Liver (tissue), 3 donors: ENCODE results near the gene BCAT1.

Experiments used
- CTCF ChIP-seq: fragments of 150-350 bp; IDR thresholded peaks from 2 replicates; pipeline ENCODE4 v1.5.1; 2017; ENCODE audit warnings: improper control_type of control experiment, low read depth, low read length; ENCODE audit not compliant: missing input control
- EGR1 ChIP-seq, 2 donors: IDR thresholded peaks; 2 replicates each; pipeline ENCODE4 v1.6.1; 2016 to 2018; ENCODE audit warnings: antibody characterized with exemption in 2 of 2, low read depth in 2 of 2
- GABPA ChIP-seq, 2 donors: IDR thresholded peaks in 1 of 2; conservative IDR thresholded peaks in 1 of 2; 2 replicates each; pipeline ENCODE4 v1.6.1; 2016; ENCODE audit warnings: antibody characterized with exemption in 2 of 2, mild to moderate bottlenecking in 1 of 2, moderate library complexity in 1 of 2
- MAX ChIP-seq: IDR thresholded peaks from 2 replicates; pipeline ENCODE4 v1.6.1; 2016; ENCODE audit warnings: antibody characterized with exemption
- REST ChIP-seq: IDR thresholded peaks from 2 replicates; pipeline ENCODE4 v1.6.1; 2016; ENCODE audit warnings: antibody characterized with exemption, mild to moderate bottlenecking
- YY1 ChIP-seq: IDR thresholded peaks from 2 replicates; pipeline ENCODE4 v1.6.1; 2016; ENCODE audit warnings: antibody characterized with exemption, mild to moderate bottlenecking
- donor health status: healthy.
- donor health status: healthy.

DNA sequence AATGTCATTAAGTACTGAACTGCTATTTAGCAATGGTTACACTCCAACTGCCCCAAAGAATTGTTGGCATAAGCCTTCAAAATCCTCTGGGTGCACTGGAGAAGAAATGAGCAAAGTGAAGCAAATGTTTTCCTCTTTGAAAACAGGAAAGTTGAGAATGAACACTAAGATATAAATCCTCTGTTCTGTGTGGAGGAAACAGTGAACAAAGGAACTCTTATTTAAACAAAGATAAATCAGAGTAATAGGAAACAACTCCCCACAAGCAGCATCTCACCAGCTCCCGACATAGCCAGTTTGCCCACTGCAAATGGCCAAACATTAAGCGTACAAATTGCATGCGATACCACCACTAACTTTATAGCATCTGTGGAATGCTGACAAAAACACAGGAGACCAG lies 54.0 kb downstream of the BCAT1 start:
- no peak for TF ChIP-seq CTCF
- TF ChIP-seq MAX: no peak
- no peak for TF ChIP-seq EGR1 (IDR thresholded peaks at IDR 0.05; ENCODE audit: low read depth in 2 of 2)
- no peak for TF ChIP-seq GABPA (IDR thresholded peaks at IDR 0.05 in 1 of 2, conservative IDR thresholded peaks at IDR 0.05 in 1 of 2)
- TF ChIP-seq REST: no peak
- no peak for TF ChIP-seq YY1
